Left ventricle myocardium inferior (tissue), 1 donor: ENCODE data around the gene KRT222. TPM values are rescaled to one million over a fixed set of nuclear protein-coding genes. Genes with fewer than 3 reads are reported as not detected.
A peak's percentile ranks its signal among the peaks of the same experiment; 100 is the strongest.

Experiments
- DNase-seq: peaks from one replicate; pipeline ENCODE4 v3.0.0-alpha.2; 2020
- H3K27ac ChIP-seq: fragments of 200-600 bp; replicated peaks from 2 replicates; pipeline ENCODE4 v1.8.0; 2021
- H3K27me3 ChIP-seq: fragments of 200-600 bp; 2 replicates; pipeline ENCODE4 v1.8.0; 2021; ENCODE audit warnings: low read depth
- H3K36me3 ChIP-seq: fragments of 200-600 bp; 2 replicates; pipeline ENCODE4 v1.8.0; 2021
- H3K4me1 ChIP-seq: fragments of 200-600 bp; 2 replicates; pipeline ENCODE4 v1.8.0; 2021
- H3K4me3 ChIP-seq: fragments of 200-600 bp; 2 replicates; pipeline ENCODE4 v1.8.0; 2021; ENCODE audit warnings: mild to moderate bottlenecking, moderate library complexity
- H3K9me3 ChIP-seq: fragments of 200-600 bp; replicated peaks from 2 replicates; pipeline ENCODE4 v1.8.0; 2021
- CTCF ChIP-seq: fragments of 200-600 bp; IDR thresholded peaks from 2 replicates; pipeline ENCODE4 v1.8.0; 2021; ENCODE audit warnings: antibody characterized with exemption, mild to moderate bottlenecking, borderline replicate concordance
- intact Hi-C: fragments of 100-400 bp; cut with micrococcal nuclease; formaldehyde crosslinking; loops from one replicate; pipeline ENCODE4 v1.11.0; 2022
- total RNA-seq: library from RNA; stranded (reverse); fragmentation: NEBNext Ultra II Directional; extraction: Animal tissue kit (Norgen Biotek cat#: 25700); gene quantifications from one replicate; pipeline ENCODE4 v1.2.1, GENCODE V29; 2021
- donor health status: DM: no; HTN: yes; CAD: no; lungs with severe emphysema.

Gene KRT222
- total RNA-seq, 1 donor from 2014 or later = 0.38 TPM

GRCh38 chr17:40663252-40663651, 1.7 kb downstream of the KRT222 start:
- H3K4me1 ChIP-seq = no peaks in the 10 kb centered on the region

GRCh38 chr17:40659911-40660310, 5.1 kb downstream of the KRT222 start:
- H3K9me3 ChIP-seq = no peaks in the 10 kb centered on the region
- H3K4me1 ChIP-seq = no peaks in the 10 kb centered on the region
- H3K27ac ChIP-seq = no peak overlapping the region
- peaks cover 15% of the 10 kb centered on the region for H3K27me3 ChIP-seq
- TF ChIP-seq CTCF = no peak
- no peaks in the 10 kb centered on the region for H3K36me3 ChIP-seq
- DNase-seq = no peak
- intact Hi-C loops = no loop called here
- no peak overlapping the region for H3K4me3 ChIP-seq

More at GRCh38 chr17:40663252-40663651, 1.7 kb downstream of the KRT222 start:
- Histone ChIP-seq H3K4me3 (no peak overlapping the region), H3K36me3 (no peaks in the 10 kb centered on the region), H3K27me3 (peaks cover 48% of the 10 kb centered on the region), H3K27ac (no peak overlapping the region), H3K9me3 (no peaks in the 10 kb centered on the region)
- TF ChIP-seq CTCF = no peak
- no peak for DNase-seq
- intact Hi-C loops = no loop called here

- Histone ChIP-seq H3K4me1 (no peaks in the 10 kb centered on the region), H3K27me3 (peaks cover 5% of the 10 kb centered on the region), H3K36me3 (no peaks in the 10 kb centered on the region), H3K4me3 (no peak overlapping the region), H3K9me3 (no peaks in the 10 kb centered on the region), H3K27ac (no peak overlapping the region)
- no peak for DNase-seq
- intact Hi-C loops = no loop called here
- no peak for TF ChIP-seq CTCF
Measured at GRCh38 chr17:40658396-40658795, 6.6 kb downstream of the KRT222 start.

GRCh38 chr17:40651939-40652338, 13.0 kb downstream of the KRT222 start:
- H3K9me3 ChIP-seq = no peaks in the 10 kb centered on the region
- no peaks in the 10 kb centered on the region for H3K36me3 ChIP-seq
- DNase-seq = no peak
- no peaks in the 10 kb centered on the region for H3K27me3 ChIP-seq
- no peak overlapping the region for H3K4me3 ChIP-seq
- TF ChIP-seq CTCF = no peak
- H3K4me1 ChIP-seq = peaks cover 24% of the 10 kb centered on the region
- intact Hi-C loops = no loop called here
- no peak overlapping the region for H3K27ac ChIP-seq

- peak overlapping the region; percentile 98 for H3K27ac ChIP-seq
- H3K4me1 ChIP-seq = peaks cover 57% of the 10 kb centered on the region
- peak; percentile 24 for DNase-seq
- intact Hi-C loops = no loop called here
- peak overlapping the region; percentile 96 for H3K4me3 ChIP-seq
- H3K36me3 ChIP-seq = peaks cover 18% of the 10 kb centered on the region
- H3K27me3 ChIP-seq = no peaks in the 10 kb centered on the region
- no peaks in the 10 kb centered on the region for H3K9me3 ChIP-seq
- TF ChIP-seq CTCF = no peak
Measured at GRCh38 chr17:40648384-40648968, 16.5 kb downstream of the KRT222 start.
